Measurements from ENCODE around the gene PROC.
A peak's percentile ranks its signal among the peaks of the same experiment; 100 is the strongest.
"Not testable (repeated sequence)": the region's sequence is repeated elsewhere in the genome, so short reads cannot be mapped to it uniquely, and the experiment has no call there.

The PROC gene

DNA sequence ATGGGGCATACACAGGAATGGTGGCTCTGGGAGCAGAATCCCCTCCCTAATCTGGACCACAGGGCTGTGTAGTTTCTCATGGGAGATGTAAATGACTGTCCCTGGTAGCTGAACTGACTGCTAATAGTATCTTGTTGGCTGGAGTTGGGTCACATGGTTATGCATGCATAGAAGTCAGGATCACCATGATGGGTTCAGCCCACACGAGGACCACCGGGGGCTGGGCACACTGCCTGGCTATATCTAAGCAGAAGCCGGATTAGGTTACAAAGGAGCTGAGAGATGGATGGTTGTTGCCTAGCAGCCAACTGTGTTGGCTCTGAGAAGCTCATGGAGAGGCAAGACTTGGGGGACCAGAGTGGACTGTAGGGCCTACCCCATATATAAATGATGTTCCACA lies 23.7 kb upstream of the PROC start:
- no peak for DNase-seq (ENCODE audit: low spot score)

DNA sequence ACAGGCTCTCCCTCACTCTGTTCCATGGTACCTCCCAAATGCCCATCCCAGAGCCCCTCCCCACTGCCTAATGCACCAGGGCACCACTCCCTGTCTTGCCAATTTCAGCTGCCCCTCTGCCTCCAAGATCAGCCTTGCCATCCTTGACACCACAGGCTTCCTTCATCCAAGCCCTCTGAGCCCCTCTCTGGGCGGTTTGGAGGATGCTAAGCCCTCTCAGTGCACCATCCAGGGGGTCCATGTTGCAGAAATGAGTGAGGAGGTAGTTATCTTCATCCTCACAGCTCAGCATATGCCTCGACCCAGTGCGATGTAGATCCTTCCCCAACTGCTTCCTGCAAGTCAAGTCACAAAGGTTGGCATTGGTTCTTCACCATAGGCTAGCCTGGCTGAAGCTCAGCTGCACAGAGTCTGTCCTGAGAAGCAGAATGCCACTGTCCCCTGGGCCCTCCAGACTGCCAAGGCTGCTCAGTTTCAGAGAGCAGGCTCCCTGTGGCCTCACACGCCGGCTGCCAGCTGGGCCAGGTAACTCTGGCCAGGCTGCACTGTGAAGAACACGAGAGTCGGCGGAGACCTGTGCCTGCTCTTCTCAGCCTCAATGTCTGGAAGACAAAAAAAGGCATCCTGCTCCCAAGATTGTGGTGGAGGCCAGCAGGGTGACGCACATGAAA lies 20.5 kb upstream of the PROC start:
- DNase-seq (ENCODE audit: low spot score) = no peak

DNA sequence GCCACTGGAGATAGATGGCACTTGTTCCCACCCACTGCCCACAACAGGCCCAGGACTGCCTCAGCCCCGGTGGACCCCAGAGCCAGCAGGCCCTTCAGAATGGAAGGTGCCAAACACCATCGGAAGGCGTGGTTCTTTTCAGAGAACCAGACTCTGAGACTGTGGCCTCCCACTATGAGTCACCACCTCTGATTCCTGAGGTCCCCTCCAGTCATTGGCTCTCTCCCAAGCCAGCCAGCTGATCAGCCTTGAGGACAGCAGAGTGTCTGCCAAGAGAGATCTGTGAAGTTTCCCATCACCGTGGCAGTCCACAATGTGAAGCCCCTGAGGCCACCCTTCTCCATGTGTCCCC lies 20.0 kb upstream of the PROC start:
- peak; percentile 80 for DNase-seq (ENCODE audit: low spot score)

DNA sequence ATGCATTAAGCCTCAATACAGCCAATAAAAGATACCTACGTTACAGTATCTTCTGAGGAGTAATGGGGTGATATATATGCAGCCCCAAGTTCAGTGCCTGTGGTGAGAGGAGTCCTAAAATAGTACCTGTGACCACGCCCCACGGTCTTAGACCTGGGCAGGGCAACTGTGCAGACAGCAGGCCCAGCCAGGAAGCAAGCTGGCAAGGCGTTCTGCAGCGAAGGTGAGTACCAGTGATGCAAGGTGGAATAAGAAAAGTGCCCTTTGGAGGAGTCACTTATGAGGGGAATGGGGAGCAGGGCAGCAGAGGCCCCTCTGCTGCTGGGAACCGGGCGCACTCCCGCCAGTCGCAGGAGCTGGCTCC lies 17.7 kb upstream of the PROC start:
- no peak for DNase-seq (ENCODE audit: low spot score)

DNA sequence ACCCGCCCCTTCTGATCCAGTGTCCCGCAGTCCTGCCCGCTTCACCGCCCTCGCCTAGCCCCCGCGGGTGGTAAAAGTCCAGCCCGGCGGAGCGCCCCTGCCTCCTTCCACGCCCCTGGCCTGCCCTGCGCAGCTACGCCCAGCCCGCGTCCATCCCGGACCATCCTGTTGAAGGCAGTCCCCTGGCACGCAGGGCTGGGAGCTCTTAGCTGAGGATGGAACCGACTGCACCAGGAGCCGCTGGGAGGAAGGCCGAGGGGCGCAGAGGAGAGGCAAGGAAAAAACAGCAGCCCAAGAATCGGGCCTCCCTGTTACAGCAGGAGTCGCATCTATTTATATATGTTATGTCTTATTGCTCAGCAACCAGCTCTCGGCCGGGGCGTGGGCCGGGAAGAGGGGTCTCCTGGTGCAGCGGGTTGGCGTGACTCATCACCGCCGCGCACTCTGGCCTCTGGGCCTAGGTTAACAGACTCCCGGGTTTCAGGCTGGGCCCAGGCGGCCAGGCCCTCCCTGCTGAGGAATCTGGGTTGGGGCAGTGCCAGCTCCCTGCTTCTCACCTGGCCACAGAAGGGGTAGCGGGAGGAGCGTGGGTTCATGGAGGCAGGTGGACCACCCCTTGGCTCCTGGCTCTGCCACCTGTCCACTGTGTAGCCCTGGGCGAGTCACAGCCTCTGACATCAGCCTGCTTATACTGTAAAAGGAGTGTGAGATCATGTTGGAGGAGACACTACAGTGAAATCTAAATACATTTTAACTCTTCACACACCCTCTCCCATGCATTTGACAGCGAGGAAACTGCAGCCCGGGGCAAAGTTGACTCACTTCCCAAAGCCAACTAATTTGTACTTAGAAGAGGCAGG lies 17.1 kb upstream of the PROC start:
- DNase-seq (ENCODE audit: low spot score) = no peak

DNA sequence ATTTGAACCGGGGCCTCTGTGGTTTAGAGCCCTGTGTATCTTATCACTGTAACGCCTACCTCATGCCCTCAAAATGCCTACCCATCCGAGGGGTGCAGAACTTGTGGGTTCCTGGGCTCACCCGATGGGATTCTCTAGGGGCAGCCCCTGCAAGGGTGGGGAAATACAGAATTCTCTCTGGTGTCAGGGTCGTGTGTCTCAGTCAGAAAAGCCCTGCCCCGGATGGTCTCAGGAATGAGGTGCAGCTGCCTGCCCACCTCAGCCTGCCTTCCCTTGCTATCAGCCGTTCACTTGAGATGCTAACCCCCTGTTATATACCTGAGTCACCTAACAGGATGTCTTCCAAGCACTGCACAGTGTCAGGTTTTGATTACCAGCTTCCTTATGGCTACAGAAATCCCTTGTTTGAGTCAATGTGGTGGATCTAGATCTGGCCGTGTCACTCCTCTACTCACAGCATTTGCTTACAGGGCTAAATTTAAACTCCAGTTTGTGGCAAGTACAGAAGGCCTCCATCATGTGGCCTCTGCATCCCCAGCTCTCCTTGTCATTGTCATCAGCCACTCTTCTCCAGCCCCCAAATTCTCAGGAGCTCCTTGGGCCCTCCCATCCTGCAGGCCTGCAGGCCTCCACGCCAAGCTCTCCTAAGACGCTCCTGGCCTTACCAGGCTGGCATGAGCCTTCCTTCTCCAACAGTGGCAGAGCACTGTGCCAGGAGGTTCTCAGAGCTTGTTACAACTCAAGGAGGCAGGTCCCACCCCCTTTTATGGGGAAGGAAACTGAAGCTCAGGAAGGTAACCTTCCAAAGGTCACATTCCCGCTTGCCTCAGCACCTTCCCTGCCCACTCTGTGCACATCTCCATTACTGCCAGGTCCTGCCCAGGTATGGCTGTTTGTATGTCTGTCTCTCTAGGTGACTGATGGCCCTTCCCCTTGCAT lies 16.2 kb upstream of the PROC start:
- no peak for DNase-seq (ENCODE audit: low spot score)

DNA sequence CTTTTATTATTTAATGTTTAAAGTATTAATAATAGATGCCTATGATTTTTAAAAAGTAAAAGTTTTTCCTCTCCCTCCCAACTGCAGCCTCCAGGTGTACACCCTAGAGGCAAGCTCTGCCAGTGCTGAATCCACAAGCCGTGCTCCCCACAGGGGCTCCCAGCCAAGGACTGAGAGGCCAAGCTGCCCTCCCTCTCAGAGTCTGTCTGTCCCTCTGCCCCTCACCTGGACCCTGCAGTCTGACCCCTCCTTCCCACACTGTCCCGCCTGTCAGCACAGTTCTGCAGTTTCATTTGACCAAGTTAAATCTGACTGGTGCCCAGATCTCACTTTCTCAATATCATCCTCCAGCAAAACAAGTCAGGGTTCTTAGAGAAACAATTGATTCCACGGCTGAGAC lies 14.8 kb upstream of the PROC start:
- DNase-seq (ENCODE audit: low spot score) = no peak

DNA sequence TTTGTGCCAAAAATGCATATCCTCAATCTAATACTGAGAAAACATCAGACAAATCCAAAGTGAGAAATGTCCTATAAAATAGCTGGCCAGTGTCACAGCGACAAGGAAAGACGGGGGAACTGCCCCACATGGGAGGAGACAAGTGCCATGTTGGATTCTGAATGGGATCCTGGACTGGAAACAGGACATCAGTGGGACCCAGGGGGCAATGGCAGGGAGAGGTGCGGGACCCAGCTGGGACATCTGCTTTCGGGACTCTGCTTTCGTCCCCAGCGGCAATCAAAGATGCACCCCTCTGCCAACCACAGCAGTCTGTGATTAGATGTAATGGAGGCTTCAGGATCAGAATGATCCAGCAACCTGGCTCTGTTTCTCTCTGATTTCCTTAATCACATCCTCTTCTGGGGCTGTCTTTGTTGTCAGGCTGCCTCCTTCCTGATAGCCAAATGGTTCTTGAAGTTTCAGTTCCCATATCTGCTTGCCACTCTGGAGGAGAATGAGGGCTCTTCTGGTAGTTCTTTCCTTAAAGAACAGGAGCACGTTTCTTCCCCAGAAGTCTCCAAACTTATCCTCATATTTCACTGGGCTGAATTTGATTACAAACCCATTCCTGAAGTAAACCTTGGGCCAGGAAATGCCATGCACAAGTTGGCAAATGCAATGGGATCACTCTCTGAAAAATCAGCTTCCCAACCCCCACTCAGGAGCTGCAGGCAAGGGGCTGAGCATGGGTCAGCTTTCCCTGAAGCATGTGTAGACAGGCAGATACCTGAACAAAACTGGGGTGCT lies 13.6 kb upstream of the PROC start:
- DNase-seq (ENCODE audit: low spot score) = peak; percentile 71

DNA sequence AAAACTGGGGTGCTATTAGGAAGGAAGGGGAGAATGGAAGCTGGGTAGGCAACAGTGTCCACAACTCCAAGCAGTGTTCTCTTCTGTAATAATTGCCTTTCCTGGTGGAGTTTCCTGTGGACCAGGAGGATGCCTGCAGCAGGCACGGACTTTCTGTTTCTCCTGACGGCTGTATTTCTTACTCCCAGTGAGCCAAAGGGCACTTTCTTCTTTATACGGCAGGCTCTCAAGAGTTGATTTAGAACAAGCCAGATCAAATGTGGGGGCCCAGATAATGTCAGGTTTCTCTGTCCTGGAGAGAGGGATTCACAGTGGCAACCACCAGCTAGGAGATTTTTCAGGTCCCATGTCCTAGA lies 13.0 kb upstream of the PROC start:
- DNase-seq (ENCODE audit: low spot score) = no peak

DNA sequence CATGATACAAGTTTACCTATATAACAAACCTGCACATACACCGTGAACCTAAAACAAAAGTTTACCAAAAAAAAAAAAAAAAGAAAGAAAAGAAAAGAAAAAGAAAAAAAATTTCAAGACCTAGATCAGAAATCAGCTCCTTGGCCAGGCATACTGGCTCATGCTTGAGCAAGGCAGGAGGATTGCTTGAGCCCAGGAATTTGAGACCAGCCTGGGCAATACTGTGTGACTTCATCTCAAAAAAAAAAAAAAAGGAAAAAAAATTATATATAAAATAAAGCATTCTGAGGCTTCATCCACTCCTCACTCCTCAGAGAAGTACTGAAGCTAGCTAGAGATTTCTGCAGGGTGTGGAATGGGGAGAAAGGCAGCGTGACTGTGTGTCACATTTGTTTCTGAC lies 11.8 kb upstream of the PROC start:
- DNase-seq (ENCODE audit: low spot score) = no peak

DNA sequence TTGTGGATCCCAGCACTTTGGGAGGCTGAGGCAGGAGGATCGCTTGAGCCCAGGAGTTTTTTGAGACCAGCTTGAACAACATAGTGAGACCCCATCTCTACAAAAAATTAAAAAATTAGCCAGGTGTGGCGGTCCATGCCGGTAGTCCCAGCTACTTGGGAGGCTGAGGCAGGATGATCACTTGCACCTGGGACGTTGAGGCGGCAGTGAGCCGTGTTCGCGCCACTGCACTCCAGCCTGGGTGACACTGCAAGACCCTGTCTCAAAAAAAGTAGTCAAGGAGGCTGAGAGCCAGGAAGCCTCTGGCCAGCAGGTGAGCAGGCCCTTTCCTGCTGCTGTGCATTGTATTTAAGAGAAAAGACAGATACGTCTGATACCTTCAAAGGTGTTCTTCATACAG lies 11.1 kb upstream of the PROC start:
- DNase-seq (ENCODE audit: low spot score) = no peak

DNA sequence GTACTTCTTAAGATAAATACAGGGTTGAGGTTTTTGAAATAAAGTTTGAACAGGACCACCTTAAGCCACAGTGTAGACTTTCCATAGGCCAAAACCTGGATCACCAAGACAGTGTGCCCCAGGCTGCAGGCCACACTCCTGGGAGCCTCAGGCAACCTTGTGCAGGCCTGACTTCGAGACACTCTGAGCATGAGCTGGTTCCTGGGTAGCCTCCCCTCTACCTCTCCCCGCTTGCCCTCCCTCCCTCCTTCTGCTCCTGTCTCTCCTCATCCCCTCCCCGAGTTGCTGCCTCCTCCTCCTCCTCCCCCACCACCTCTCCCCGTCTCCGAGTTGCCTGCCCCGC lies 10.6 kb upstream of the PROC start:
- DNase-seq (ENCODE audit: low spot score) = no peak

DNA sequence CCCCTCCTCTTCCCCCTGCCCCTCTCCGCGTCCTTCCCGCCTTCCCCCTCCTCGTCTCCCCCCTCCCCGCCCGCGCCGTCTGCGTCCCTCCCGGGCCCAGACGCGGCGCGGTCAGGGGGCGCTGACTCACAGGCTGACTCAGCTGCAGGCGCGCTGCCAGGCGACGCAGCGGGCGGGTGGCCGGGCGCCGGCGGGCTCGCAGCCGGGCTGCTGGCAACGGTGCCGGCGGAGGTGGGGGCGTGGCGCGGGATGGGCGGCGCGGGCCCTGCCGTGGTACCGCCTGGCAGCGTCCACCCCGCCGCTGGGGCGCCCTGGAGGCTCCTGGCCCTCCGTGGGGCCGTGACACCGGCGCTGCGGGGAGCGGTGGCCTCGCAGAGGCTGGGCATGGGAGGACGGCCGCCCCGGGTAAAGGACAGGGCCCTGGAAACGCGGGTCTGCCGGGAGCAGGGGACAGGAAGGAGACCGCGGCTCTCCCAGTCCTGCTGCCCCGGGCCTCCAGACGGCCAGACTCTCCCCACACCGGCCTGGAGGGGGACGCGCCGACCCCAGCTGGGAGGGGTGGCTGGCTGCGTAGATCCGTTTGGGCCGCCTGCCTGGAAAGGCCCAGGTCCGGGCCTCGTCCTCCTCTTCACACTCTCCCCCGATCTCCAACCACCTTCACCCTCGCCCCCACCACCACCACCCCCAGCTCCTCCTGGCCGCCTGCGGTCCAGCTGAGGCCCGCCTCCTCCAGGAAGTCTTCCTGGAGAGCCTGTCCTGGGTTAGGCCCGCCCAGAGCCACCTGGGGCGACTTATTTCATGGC lies 10.0 kb upstream of the PROC start:
- peak; percentile 84 for DNase-seq (ENCODE audit: low spot score)

DNA sequence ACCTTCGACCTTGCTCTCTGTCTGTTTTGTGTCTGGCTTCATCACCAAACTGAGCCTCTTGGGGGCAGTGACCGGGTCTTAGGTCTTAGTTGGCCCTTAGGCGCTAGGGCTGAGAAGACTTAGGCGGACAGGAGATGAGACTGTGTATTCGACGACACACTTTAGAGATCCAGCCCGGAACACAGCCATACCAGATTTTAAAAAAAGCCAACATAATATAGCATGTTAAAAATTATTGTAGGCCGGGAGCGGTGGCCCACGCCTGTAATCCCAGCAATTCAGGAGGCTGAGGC lies 9.5 kb upstream of the PROC start:
- DNase-seq (ENCODE audit: low spot score) = no peak

DNA sequence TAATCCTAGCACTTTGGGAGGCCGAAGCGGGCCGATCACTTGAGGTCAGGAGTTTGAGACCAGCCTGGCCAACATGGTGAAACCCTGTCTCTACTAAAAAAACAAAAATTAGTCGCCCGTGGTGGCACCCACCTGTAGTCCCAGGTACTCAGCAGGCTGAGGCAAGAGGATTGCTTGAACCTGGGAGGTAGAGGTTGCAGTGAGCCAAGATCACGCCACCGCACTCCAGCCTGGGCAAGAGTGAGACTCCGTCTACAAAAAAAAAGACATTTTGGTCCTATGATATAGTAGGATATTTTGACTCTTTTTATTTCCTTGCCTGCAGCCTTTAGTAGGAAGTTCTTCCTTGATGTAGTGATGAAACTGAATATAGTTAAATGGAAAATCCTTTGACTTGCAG lies 8.5 kb upstream of the PROC start:
- DNase-seq (ENCODE audit: low spot score) = not testable (repeated sequence)

DNA sequence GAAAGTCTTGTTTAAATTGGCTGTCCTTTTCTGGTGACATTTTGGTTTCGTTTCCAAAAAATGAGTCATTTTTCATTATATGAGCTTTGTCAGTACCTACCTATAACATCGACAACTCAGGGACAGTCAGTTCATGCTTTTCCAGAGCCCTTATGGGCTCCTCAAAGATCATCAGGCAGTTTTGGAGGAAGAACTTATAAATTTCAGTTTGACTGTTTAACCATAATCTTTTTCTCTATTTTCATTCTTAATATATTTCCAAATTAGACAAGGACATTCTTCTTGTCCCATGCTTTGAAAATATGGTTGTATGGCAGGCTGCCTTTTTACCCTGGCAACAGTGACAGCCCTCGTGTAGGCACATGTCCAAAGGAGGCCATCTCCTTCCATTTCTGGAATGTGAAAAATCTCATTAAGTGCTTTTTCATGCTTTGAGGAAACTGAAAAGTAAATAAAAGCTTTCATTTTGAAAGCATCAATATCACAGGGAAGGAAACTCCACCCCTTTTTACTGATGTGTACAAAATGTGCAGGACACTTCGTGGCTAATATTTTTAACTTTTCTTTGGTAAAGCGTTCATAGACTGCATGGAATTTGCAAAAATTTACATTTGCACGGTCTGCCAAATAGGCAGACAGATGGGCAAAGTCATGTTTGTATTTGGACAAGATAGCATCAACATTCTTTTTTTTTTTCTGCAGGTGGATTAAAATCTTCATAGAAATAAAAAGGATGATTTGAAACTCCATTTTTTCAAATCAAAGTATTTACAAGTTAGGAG lies 7.2 kb upstream of the PROC start:
- DNase-seq (ENCODE audit: low spot score) = no peak

DNA sequence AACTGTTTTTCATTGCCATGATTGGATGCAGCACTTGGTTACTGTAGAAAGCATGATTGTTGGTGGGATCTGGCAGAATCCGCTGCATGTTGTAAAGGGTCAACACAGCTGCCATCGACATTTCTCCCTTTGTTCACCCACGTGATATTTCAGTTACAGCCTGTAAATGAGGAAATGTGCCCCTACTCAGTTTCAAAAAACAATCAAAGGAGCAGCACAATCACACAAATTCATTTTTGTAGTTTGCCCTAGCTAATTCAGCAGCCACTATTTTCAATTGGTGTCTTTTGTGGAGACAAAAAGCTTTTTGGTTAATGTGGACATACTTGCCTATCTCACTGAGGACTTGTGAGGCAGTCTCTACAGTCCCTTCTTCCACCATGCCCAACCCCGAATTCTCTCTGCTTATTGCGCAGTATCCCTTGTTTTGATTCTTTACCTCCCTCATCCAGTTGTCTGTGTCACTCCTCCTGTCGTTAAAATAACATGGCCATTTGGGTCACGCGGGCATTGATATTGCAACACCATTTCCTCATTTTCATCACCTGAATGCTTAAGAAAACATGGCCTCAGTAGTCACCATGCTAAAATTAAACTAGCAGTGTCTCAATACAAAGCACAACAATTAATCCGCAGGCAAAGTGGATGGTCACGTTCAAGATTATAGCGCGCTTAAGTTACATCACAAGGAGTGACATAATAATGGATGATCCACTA lies 6.4 kb upstream of the PROC start:
- peak; percentile 66 for DNase-seq (ENCODE audit: low spot score)

DNA sequence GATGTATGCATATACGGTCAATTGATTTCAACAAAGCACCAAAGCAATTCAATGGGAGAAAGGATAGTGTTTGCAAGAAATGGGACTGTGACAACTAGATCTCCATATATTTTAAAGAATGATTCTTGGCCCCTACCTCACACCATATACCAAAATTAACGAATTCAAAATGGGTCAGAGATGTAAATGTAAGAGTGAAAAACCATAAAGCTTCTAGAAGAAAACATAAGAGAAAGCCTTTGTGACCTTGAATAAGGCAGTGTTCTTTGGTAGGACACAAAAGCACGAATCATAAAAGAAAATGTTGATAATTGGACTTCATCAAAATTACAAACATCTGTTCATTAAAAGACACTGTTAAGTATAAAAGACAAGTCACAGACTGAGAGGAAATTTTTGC lies 5.0 kb upstream of the PROC start:
- no peak for DNase-seq (ENCODE audit: low spot score)

DNA sequence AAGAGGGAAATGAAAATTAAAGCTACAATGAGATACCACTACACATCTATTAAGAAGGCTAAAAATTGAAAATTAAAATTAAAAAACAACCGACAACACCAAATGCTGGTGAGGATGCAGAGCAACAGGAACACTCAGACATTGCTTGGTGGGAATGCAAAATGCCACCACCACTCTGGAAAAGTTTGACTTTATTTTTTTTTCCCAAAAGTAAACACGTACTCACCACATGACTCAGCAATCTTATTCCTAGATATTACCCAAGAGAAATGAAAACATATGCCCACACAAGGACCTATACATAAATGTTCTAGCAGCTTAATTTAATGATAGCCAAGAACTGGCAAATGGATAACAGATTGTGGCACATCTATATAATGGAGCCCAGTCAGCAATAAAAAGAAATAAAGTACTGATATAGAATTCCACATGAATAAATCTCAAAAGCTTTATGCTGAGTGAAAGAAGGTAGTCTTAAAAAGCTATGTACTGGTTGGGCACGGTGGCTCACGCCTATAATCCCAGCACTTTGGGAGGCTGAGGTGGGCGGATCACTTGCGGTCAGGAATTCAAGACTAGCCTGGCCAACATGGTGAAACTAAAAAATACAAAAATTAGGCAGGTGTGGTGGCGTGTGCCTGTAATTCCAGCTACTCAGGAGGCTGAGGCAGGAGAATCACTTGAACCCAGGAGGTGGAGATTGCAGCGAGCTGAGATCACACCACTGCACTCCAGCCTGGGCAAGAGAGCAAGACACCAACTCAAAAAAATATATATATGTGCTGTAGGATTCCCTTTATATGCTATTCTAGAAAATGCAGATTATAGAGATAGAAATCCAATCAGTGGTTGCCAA lies 4.2 kb upstream of the PROC start:
- DNase-seq (ENCODE audit: low spot score) = no peak

Measured in pons (tissue), 1 donor.